SW480 (cell line): ENCODE results near the gene HDAC8.
"Not testable (repeated sequence)": the region's sequence is repeated elsewhere in the genome, so short reads cannot be mapped to it uniquely, and the experiment has no call there.

Source experiments
- DNase-seq: peaks from one replicate; pipeline ENCODE4 v3.0.0-alpha.2; 2016; ENCODE audit warnings: low spot score

The HDAC8 gene

GRCh38 chrX:72460715-72461114, 111.9 kb downstream of the HDAC8 start:
- no peak for DNase-seq

GRCh38 chrX:72449034-72449433, 123.6 kb downstream of the HDAC8 start:
- DNase-seq, result not testable (repeated sequence)

GRCh38 chrX:72440764-72441163, 131.9 kb downstream of the HDAC8 start:
- DNase-seq, result not testable (repeated sequence)

GRCh38 chrX:72436010-72436409, 136.6 kb downstream of the HDAC8 start:
- DNase-seq, result no peak

- DNase-seq, result no peak
Observed at GRCh38 chrX:72430405-72430968, 142.2 kb downstream of the HDAC8 start.

- no peak for DNase-seq
Observed at GRCh38 chrX:72421797-72422196, 150.8 kb downstream of the HDAC8 start.

- DNase-seq, result no peak
Observed at GRCh38 chrX:72409993-72410392, 162.7 kb downstream of the HDAC8 start.

- no peak for DNase-seq
Observed at GRCh38 chrX:72408885-72409284, 163.8 kb downstream of the HDAC8 start.

GRCh38 chrX:72405136-72405535, 167.5 kb downstream of the HDAC8 start:
- DNase-seq, result not testable (repeated sequence)

GRCh38 chrX:72402614-72403013, 170.0 kb downstream of the HDAC8 start:
- DNase-seq, result no peak

- DNase-seq, result no peak
Observed at GRCh38 chrX:72399816-72400215, 172.8 kb downstream of the HDAC8 start.

GRCh38 chrX:72396117-72396516, 176.5 kb downstream of the HDAC8 start:
- no peak for DNase-seq

GRCh38 chrX:72395237-72395636, 177.4 kb downstream of the HDAC8 start:
- no peak for DNase-seq

GRCh38 chrX:72394518-72395170, 178.0 kb downstream of the HDAC8 start:
- no peak for DNase-seq

- no peak for DNase-seq
Observed at GRCh38 chrX:72393836-72394517, 178.7 kb downstream of the HDAC8 start.

GRCh38 chrX:72392816-72393800, 179.5 kb downstream of the HDAC8 start:
- DNase-seq, result no peak

GRCh38 chrX:72392042-72392441, 180.6 kb downstream of the HDAC8 start:
- DNase-seq, result no peak

- no peak for DNase-seq
Observed at GRCh38 chrX:72387247-72387646, 185.4 kb downstream of the HDAC8 start.

GRCh38 chrX:72382202-72382595, 190.4 kb downstream of the HDAC8 start:
- no peak for DNase-seq

- DNase-seq, result no peak
Observed at GRCh38 chrX:72381439-72382201, 191.0 kb downstream of the HDAC8 start.

GRCh38 chrX:72376124-72376523, 196.5 kb downstream of the HDAC8 start:
- no peak for DNase-seq

GRCh38 chrX:72373136-72373535, 199.5 kb downstream of the HDAC8 start:
- no peak for DNase-seq
